Coronary artery (tissue), 2 donors: ENCODE data around the gene SLFN11.
A peak's percentile ranks its signal among the peaks of the same experiment; 100 is the strongest.
"Not testable (repeated sequence)": the region's sequence is repeated elsewhere in the genome, so short reads cannot be mapped to it uniquely, and the experiment has no call there.

Source experiments
- DNase-seq: peaks from one replicate; pipeline ENCODE4 v3.0.0-alpha.2; 2017; ENCODE audit warnings: low spot score
- H3K27ac ChIP-seq, 2 donors: fragments of 200-600 bp; sonication (generic); one replicate each; pipeline ENCODE4 v1.5.1; 2016 to 2019
- H3K4me3 ChIP-seq: fragments of 200-600 bp; sonication (generic); 2 replicates; pipeline ENCODE4 v1.5.1; 2016; ENCODE audit warnings: mild to moderate bottlenecking, moderate library complexity
- CTCF ChIP-seq: fragments of 200-600 bp; sonication (generic); IDR thresholded peaks from one replicate; pipeline ENCODE4 v1.5.1; 2019; ENCODE audit warnings: antibody characterized with exemption

Gene SLFN11

DNA sequence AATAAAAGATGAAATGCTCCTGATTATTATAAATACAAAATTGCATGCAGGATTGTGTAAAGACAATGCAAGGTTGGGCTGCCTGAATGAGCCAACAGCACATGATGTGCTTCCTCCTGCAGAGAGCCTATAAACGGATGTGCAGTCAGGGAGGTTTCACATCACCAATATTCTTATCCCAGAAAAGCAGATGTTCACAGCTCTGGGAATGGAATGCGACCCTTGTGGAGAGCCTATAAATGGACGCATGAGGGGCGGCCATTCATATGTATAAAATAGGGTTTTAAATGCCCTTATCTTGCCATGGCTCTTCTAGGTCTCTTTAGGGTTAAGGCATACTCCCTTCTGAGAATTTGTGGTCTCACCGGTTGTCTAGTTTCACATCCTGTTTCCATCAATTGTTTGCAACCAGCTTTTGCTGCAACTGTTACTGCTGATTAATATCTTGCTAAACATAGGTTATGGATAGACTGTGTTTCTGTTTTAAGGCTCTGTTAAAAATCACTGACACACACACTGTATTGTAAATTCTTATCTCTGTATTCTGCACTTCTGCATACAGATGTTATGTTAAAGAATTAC is 31.9 kb downstream of the SLFN11 start:
- DNase-seq = no peak
- no peak overlapping the region for H3K27ac ChIP-seq
- TF ChIP-seq CTCF = no peak
- no peak overlapping the region for H3K4me3 ChIP-seq

- TF ChIP-seq CTCF = no peak
Observed at GRCh38 chr17:35338230-35338629, 35.2 kb downstream of the SLFN11 start.

DNA sequence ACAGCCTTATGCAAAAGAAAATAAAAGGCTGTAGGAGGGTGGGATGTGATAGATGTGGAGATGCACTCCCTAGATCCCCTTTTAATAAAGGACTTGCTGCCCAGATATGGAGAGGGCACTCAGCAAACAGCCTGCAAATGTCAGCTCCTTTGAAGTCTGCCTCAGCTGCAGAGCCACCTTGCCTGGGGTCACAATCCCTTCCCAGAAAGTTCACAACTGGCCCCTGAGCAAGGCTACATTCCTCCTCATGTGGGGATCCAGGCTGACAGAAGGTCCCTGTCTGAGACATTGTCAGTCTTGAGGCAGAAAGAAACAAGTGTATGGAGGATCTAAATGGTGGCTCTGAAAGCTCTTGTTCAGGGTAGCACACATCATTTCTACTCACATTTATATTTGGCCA is 36.1 kb downstream of the SLFN11 start:
- Histone ChIP-seq H3K27ac (no peak overlapping the region), H3K4me3 (no peak overlapping the region)
- no peak for TF ChIP-seq CTCF
- DNase-seq = no peak

More at GRCh38 chr17:35338230-35338629, 35.2 kb downstream of the SLFN11 start:
- no peak for DNase-seq
- no peak overlapping the region for H3K27ac ChIP-seq
- no peak overlapping the region for H3K4me3 ChIP-seq

DNA sequence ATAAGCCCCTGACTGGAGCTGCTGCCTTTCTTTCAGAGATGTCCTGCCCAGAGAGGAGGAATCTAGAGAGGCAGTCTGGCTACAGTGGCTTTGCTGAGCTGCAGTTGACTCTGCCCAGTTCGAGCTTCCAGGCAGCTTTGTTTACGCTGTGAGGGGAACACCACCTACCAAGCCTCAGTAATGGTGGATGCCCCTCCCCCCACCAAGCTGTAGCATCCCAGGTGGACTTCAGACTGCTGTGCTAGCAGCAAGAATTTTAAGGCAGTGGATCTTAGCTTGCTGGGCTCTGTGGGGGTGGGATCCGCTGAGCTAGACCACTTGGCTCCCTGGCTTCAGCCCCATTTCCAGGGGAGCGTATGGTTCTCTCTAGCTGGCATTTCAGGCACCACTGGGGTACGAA is 39.8 kb downstream of the SLFN11 start:
- not testable (repeated sequence) for H3K4me3 ChIP-seq, H3K27ac ChIP-seq, DNase-seq

- no peak for TF ChIP-seq CTCF
- H3K27ac ChIP-seq = no peak overlapping the region
- DNase-seq = no peak
Observed at GRCh38 chr17:35322749-35323148, 50.7 kb downstream of the SLFN11 start.

GRCh38 chr17:35315971-35316370 is 57.5 kb downstream of the SLFN11 start:
- DNase-seq = no peak
- no peak overlapping the region for H3K27ac ChIP-seq
- TF ChIP-seq CTCF = no peak
- H3K4me3 ChIP-seq = no peak overlapping the region

More at GRCh38 chr17:35322749-35323148, 50.7 kb downstream of the SLFN11 start:
- no peak overlapping the region for H3K4me3 ChIP-seq

DNA sequence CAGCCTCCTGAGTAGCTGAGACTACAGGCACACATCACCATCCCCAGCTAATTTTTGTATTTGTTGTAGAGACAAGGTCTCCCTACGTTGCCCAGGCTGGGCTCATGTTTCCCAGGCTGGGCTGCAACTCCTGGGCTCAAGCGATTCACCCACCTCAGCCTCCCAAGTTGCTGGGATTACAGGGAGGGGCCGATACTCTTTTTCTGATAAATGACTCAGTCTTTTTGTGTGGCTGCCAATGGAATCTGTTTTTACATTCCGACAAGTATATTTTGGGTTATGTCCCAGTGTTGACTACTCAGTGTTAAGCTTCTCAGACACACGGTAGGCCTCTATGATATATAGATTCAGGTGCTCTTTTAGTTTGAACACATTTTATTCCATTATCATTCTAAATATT is 58.1 kb downstream of the SLFN11 start:
- DNase-seq = no peak
- no peak for TF ChIP-seq CTCF
- Histone ChIP-seq H3K27ac (peak overlapping the region; percentile 24 to 46), H3K4me3 (no peak overlapping the region)
